H7 (cell line): ENCODE results near the gene VEGFD. TPM values are rescaled to one million over a fixed set of nuclear protein-coding genes. Genes with fewer than 3 reads are reported as not detected.

ENCODE experiments used
- DNase-seq: peaks from one replicate; pipeline ENCODE4 v3.0.0; 2012
- H3K27me3 ChIP-seq: 2 replicates; pipeline ENCODE4 v1.6.0; 2011; ENCODE audit warnings: mild to moderate bottlenecking, low read length; ENCODE audit not compliant: control insufficient read depth, insufficient read depth
- H3K36me3 ChIP-seq: replicated peaks from 2 replicates; pipeline ENCODE4 v1.5.1; 2011; ENCODE audit warnings: low read length; ENCODE audit not compliant: control insufficient read depth, insufficient read depth
- H3K4me3 ChIP-seq: 2 replicates; pipeline ENCODE4 v1.5.1; 2011; ENCODE audit warnings: low read depth, mild to moderate bottlenecking, control low read depth, low read length, moderate library complexity; ENCODE audit not compliant: insufficient read depth
- total RNA-seq: library from RNA; depleted of rRNA; stranded (reverse); fragments of >200 nt; shearing (Covaris generic); gene quantifications from 2 replicates; pipeline ENCODE4 v1.2.3, GENCODE V29; 2014

VEGFD gene
- total RNA-seq, 1 experiment from 2014 or later: 0.80 TPM

DNA sequence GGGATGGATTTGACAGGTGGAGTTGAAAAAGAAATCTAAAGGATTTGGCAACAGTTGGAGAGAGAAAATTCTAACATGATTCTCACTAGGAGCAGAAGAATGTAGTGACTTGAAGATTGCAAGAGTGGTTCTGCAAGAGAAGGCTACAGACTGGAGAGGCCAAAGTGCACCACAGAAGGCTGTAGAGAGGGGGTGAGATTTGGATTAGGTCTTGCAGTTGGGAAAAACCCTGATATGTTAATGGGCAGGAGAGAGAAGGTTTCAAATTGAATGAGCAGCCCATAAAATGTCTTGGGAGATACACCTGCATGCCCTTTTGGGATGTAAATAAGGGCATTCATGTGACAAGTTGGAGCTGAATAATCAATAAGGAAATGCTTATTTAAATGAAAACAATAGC is 14.7 kb upstream of the VEGFD start:
- Histone ChIP-seq H3K27me3 (no peaks in the 10 kb centered on the region), H3K4me3 (no peak overlapping the region), H3K36me3 (no peaks in the 10 kb centered on the region; the same call in 1 of the 2 replicates)
- DNase-seq: peak; percentile 36

DNA sequence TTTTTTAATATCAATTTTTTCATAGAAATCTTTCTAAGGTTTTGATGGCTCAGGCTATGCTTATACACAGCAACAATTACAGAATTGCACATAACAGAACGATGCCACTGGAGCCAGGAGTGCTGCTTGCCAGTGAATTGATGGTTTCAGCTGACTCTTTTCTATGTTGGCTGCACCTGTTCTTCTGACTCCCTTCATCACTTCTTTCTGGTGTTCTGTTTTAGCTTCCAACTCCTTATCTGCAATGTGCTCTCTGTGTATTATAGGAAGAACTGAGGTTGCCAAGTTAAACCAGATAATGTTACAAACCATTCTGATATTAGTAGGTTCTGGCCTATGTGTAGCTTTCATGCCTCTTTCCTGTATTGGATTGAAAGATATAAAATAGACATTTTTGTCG is 11.6 kb upstream of the VEGFD start:
- Histone ChIP-seq H3K27me3 (no peaks in the 10 kb centered on the region), H3K36me3 (no peaks in the 10 kb centered on the region; the same call in 1 of the 2 replicates), H3K4me3 (no peak overlapping the region)
- DNase-seq: no peak

DNA sequence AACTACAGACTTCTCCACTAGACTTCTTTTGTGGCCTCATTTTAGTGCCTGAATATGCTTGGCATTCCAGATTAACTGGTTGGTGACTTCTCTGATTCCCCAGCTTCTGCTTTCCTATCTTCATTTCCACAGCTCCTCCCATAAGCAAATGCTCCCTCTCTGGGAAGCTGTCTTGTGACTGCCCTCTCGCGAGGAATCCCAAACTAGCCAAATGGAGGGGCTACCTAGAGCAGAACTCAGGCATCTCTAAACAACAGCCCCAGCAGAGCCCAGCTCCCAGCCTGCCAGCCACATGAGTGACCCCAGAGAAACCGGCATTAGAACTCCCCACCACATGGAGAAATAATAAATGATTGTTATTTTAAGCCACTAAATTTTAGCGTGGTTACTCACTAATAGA is 7.6 kb upstream of the VEGFD start:
- peak; percentile 28 for DNase-seq
- no peak overlapping the region for H3K4me3 ChIP-seq
- no peaks in the 10 kb centered on the region for H3K27me3 ChIP-seq
- H3K36me3 ChIP-seq: no peaks in the 10 kb centered on the region; the same call in 1 of the 2 replicates

DNA sequence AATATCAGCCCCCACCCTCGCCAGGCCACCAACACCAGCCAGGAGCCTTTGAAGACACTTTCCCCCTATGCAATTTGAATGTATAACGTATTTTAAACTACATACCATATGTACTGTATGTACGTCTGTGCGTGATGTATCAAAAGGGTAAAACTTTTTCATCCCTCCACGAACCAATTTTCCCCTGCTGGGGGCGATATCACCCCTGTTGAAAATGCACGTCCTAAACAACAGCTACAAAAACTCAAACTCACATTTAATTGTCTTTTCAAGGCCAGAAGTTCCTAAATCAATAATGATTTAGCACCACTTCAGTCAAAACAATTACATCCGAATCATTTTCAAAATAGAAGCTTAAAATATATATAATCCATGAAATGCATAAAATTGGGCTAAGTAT is 1.4 kb downstream of the VEGFD start:
- H3K36me3 ChIP-seq: no peaks in the 10 kb centered on the region
- no peak for DNase-seq
- no peak overlapping the region for H3K4me3 ChIP-seq
- H3K27me3 ChIP-seq: no peaks in the 10 kb centered on the region

DNA sequence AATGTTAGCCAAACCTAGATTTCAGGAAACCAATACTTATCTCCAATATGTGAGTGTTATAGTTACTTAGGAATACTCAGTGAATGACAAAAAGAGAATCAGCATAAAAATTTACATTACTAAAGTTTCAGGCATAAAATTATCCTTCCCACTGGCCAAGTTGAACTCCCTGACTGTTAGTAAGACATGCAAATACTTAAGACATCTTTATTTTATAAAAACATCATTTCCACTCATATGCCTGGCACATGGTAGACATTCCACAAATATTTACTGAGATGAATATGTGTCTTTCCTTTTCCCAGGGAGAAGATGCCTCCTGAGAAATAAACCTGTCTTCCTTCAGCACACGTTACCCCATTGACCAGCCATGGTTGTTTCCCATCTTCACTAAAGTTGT is 7.3 kb downstream of the VEGFD start:
- H3K4me3 ChIP-seq: no peak overlapping the region
- H3K36me3 ChIP-seq: no peaks in the 10 kb centered on the region
- no peak for DNase-seq
- no peaks in the 10 kb centered on the region for H3K27me3 ChIP-seq

DNA sequence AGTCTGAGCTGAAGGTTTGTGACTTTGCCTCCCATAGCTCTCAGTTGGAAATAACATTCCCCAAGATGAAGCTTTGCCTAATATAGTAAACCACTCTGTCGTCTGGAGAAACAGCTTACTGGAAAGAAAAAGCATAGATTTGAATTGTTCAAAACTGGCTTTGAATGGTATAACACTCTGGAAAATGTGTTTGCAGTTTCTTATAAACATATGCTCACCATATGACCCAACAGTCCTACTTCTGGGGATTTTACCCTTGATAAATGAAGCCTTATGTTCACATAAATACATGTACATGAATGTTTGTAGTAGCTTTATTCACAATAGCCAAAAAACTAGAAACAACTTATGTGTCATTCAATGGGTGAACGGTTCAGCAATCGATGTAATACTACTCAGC is 10.2 kb downstream of the VEGFD start:
- Histone ChIP-seq H3K4me3 (no peak overlapping the region), H3K27me3 (no peaks in the 10 kb centered on the region), H3K36me3 (no peaks in the 10 kb centered on the region)
- no peak for DNase-seq

DNA sequence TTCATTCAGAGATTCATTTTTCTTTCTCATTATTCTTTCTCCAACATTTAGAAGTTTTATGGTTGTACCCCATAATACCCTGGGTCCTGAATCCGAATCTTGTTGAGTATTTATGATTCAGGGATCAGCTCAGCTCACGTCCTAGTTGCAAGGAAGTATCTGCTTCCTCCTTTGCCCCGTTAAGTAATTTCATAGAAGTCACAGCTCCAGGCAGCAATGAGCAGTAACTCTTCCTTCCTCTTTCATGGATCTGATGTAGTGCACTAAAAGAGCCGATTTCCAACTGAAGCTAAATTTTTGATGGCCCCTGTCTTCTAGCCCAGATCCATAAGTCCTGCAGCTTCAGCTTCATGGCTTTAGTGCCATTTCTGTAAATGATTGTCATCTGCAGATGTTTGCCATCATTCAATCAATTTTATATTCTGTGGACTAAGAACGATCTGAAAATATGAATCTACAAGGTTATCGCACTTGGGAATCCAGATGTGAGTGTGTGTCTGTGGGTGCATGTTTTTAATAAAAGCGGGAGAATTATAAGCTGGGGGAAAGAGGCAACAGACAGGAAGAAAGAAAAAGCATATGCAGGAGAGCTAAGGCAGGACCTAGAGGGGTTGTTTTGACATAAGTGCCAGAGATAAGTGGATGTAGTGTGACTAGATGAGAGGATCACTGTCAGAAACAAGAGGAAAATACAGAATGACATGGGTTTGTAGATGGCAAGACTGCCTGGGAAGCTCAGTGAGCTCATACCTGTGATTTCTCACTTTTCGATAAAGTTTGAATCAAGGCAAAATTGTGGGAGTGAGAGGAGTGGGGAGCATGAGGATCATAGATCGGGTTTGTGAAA is 17.5 kb downstream of the VEGFD start:
- no peak for DNase-seq
- Histone ChIP-seq H3K27me3 (no peaks in the 10 kb centered on the region), H3K4me3 (no peak overlapping the region), H3K36me3 (no peaks in the 10 kb centered on the region)

DNA sequence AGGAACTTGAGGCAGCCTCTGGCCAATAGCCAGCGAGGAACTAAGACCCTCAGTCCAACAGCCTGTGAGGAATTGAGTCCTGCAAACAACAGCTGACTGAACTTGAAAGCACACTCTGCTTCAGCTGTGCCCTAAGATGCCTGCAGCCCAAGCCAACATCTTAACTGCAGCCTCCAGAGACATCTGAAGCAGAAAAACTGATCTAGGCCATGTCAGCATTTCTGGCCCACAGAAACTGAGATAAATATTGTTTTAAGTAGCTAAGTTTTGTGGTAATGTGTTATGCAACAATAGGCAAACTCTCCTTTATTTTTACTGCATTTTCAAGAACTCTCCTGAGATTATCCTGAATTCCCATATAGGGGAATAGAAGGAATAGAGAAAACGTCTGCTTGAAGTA is 24.5 kb downstream of the VEGFD start:
- DNase-seq: no peak

DNA sequence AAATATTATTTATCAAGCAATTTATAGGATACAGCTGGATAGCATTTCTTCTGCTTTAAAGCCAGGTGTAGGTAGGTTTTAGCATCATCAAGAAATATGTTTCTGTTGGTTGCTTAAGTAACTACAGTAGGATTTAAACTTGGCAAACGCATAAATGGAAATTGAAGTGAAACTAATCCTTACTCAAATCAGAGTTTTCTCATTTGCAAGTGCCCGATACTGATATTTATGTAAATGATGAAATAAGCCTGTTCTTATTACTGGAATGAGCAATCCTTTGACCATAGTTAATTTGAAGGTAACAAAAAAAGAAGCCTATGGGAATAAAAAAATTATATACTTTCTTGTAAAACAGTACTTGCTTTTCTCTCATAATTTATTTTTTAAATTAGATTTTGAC is 25.7 kb downstream of the VEGFD start:
- H3K36me3 ChIP-seq: no peaks in the 10 kb centered on the region
- H3K27me3 ChIP-seq: no peaks in the 10 kb centered on the region
- H3K4me3 ChIP-seq: no peak overlapping the region
- no peak for DNase-seq

More for the DNA sequence above, 24.5 kb downstream of the VEGFD start:
- Histone ChIP-seq H3K36me3 (no peaks in the 10 kb centered on the region), H3K27me3 (no peaks in the 10 kb centered on the region), H3K4me3 (no peak overlapping the region)

DNA sequence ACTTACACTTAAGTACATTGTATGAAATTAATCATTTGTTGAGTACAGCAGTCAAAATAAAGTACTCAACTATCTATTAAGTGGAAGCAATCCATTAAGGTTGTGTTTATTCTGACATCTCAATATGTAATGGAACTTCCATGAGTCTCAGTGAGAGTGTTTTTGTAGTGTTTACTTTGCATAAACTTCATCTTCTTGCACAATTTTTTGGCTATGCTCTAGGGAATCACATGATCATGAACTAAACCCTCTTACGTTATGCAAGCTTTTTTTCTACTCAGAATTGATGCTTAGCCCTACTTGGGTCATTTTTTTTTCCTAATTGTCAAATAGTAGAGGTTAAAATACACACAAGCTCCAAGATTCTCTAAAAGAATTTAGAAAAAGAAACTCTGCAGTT is 27.8 kb downstream of the VEGFD start:
- Histone ChIP-seq H3K27me3 (no peaks in the 10 kb centered on the region), H3K4me3 (no peak overlapping the region), H3K36me3 (no peaks in the 10 kb centered on the region)
- DNase-seq: no peak

DNA sequence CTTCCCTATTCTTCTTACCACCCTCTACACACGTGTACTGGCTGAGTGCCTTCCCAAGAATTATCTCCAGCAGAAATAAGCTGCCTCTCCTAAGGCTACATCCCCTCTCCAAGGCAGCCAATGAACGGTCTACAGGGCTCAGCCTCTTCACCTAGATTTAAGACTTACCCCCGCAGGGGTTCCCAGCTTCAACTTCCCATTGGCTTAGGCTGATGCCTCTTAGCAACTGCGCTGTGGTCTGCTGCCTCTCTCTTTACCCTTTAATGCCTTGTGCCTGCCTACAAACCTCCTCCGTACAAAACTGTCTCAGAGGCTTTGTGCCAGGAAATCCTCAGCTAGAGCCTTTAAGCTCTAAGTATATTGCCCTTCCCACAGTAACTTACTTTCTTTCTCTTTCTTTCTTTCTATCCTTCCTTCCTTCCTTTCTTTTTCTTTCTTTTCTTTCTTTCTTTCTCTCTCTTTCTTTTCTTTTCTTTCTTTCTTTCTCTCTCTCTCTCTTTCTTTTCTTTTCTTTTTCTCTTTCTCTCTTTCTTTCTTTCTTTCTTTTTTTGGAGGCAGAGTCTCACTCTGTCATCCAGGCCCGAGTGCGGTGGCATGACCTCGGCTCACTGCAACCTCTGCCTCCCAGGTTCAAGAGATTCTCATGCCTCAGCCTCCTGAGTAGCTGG is 33.8 kb downstream of the VEGFD start:
- no peak overlapping the region for H3K4me3 ChIP-seq
- no peaks in the 10 kb centered on the region for H3K36me3 ChIP-seq
- DNase-seq: peak; percentile 69
- no peaks in the 10 kb centered on the region for H3K27me3 ChIP-seq

DNA sequence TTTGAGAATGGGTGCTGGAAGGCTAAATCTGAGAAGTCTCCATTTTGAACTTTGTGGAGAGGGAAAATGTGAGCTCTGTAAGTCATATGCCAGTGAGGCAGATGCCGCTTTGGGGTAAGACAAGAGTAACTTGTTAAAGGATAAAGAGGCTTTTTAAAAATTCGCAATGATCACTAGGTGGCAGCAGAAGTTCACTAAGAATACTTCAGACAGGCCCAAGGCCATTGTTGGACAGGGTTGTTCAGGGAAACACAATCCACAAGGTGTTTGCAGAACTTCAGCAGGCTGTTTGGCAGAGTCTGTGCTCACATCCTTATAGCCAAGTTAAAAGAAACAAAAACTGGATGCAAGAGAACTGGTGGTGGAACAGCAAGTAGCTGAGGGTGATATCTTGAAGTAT is 35.2 kb downstream of the VEGFD start:
- peak; percentile 54 for DNase-seq
- peaks cover 2% of the 10 kb centered on the region; the same call in 1 of the 2 replicates for H3K27me3 ChIP-seq
- no peaks in the 10 kb centered on the region for H3K36me3 ChIP-seq
- H3K4me3 ChIP-seq: no peak overlapping the region

DNA sequence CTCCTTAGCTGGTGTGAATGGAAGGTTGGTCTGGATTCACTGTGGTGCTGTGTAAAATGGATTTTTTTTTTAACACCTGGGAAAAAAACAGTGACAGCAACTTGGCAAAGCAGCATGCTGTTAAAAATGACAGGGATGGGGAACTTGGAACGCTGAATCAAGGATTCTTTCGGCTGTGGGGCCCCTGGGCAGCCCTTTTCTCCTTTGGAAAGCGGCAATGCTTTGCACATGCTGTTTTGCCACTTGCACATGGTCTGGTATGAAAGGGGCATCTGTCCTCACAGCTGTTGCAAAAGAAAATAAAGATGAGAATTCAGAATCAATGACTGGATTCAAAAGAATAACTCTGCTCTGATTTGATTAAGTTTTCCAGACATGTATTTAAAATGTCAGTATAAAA is 38.2 kb downstream of the VEGFD start:
- H3K27me3 ChIP-seq: peaks cover 2% of the 10 kb centered on the region; the same call in 1 of the 2 replicates
- no peak overlapping the region for H3K4me3 ChIP-seq
- DNase-seq: no peak
- H3K36me3 ChIP-seq: no peaks in the 10 kb centered on the region

DNA sequence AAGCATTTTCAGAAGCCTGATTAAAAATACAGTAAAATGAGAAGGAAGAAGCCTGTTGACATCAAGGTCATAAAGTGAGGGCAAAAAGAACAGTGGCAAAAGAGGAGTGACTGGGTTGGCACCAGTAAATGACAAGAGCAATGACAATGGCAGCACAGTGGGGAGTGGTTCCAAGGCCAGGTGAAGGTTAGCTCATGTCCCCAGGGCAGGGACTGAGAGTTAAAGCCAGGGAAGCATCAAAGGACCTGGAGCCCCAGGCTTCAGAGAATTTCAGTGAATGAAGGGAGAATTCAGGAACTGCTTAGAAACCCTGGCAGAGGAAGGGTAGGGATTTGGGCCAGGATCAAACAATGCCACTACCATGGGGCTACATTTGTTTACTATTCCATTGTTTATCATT is 40.1 kb downstream of the VEGFD start:
- no peak overlapping the region for H3K4me3 ChIP-seq
- peaks cover 2% of the 10 kb centered on the region; the same call in 1 of the 2 replicates for H3K27me3 ChIP-seq
- no peaks in the 10 kb centered on the region for H3K36me3 ChIP-seq
- no peak for DNase-seq

DNA sequence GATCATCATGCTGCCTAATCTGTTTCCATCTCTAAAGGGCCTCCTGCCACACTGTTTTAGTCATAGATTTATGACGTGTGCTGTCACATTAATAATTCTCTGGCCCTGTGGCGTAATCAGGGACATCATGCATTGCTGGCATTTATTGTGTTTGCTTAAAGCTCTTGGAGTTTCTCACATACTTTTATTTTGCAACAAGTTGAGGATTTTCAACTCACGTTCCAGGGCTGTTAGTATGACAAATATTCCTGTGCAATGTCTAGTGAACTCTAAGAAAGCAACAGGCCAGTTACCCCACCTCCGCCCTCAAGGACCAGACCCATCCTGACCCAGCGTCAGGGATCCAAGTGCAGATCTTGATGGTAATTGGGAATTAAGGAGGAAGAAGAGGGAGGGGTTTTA is 41.1 kb downstream of the VEGFD start:
- H3K4me3 ChIP-seq: no peak overlapping the region
- H3K27me3 ChIP-seq: peaks cover 2% of the 10 kb centered on the region; the same call in 1 of the 2 replicates
- no peaks in the 10 kb centered on the region for H3K36me3 ChIP-seq
- no peak for DNase-seq
